Progenitor cell of endocrine pancreas (in vitro differentiated cells): ENCODE measurements around the gene ATG9B. TPM values are rescaled to one million over a fixed set of nuclear protein-coding genes. Genes with fewer than 3 reads are reported as not detected.

Experiments used
- DNase-seq: peaks from one replicate; pipeline ENCODE4 v3.0.0; 2021; ENCODE audit warnings: low spot score; ENCODE audit not compliant: unreplicated experiment
- H3K27ac Mint-ChIP-seq: 2 replicates; pipeline ENCODE4 v1.8.0; 2021; ENCODE audit warnings: mild to moderate bottlenecking, moderate library complexity, mixed read lengths
- H3K27me3 Mint-ChIP-seq: 2 replicates; pipeline ENCODE4 v1.8.0; 2021; ENCODE audit warnings: mixed read lengths
- H3K36me3 Mint-ChIP-seq: 2 replicates; pipeline ENCODE4 v1.8.0; 2022; ENCODE audit warnings: mixed read lengths; ENCODE audit not compliant: insufficient read depth
- H3K4me1 Mint-ChIP-seq: 2 replicates; pipeline ENCODE4 v1.8.0; 2021; ENCODE audit warnings: low read depth, mixed read lengths
- H3K4me3 Mint-ChIP-seq: 2 replicates; pipeline ENCODE4 v1.8.0; 2021; ENCODE audit warnings: low read depth, mild to moderate bottlenecking, moderate library complexity, mixed read lengths
- H3K9me3 Mint-ChIP-seq: 2 replicates; pipeline ENCODE4 v1.8.0; 2021; ENCODE audit warnings: low read depth, mixed read lengths
- total RNA-seq: library from RNA; stranded (reverse); gene quantifications from 2 replicates; pipeline ENCODE4 v1.2.1, GENCODE V29; 2021
- TF ChIP-seq, protein P1 (sequence below): fragments of 200-600 bp; sonication (generic); IDR thresholded peaks from one replicate; pipeline ENCODE4 v1.5.0; 2021; ENCODE audit warnings: antibody characterized with exemption, mild to moderate bottlenecking; ENCODE audit not compliant: unreplicated experiment

Gene ATG9B
- total RNA-seq, 1 donor from 2014 or later, result 0.79 TPM

GRCh38 chr7:150990416-150991186 is 33.7 kb downstream of the ATG9B start, which contains the start of gene NOS3:
Gene NOS3, plus strand, starts transcription at chr7:150991017. Its CDS starts 2,787 bp downstream, at chr7:150993804.
- TF ChIP-seq, protein P1, sequence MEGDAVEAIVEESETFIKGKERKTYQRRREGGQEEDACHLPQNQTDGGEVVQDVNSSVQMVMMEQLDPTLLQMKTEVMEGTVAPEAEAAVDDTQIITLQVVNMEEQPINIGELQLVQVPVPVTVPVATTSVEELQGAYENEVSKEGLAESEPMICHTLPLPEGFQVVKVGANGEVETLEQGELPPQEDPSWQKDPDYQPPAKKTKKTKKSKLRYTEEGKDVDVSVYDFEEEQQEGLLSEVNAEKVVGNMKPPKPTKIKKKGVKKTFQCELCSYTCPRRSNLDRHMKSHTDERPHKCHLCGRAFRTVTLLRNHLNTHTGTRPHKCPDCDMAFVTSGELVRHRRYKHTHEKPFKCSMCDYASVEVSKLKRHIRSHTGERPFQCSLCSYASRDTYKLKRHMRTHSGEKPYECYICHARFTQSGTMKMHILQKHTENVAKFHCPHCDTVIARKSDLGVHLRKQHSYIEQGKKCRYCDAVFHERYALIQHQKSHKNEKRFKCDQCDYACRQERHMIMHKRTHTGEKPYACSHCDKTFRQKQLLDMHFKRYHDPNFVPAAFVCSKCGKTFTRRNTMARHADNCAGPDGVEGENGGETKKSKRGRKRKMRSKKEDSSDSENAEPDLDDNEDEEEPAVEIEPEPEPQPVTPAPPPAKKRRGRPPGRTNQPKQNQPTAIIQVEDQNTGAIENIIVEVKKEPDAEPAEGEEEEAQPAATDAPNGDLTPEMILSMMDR, result no peak
- no peaks in the 10 kb centered on the region for H3K36me3 Mint-ChIP-seq
- H3K27ac Mint-ChIP-seq, result no peak within 1 kb of the TSS
- no peak for DNase-seq
- H3K27me3 Mint-ChIP-seq, result peaks cover 38% of the 10 kb centered on the region
- H3K9me3 Mint-ChIP-seq, result no peaks in the 10 kb centered on the region
- no peaks in the 10 kb centered on the region for H3K4me1 Mint-ChIP-seq
- no peak within 1 kb of the TSS for H3K4me3 Mint-ChIP-seq

DNA sequence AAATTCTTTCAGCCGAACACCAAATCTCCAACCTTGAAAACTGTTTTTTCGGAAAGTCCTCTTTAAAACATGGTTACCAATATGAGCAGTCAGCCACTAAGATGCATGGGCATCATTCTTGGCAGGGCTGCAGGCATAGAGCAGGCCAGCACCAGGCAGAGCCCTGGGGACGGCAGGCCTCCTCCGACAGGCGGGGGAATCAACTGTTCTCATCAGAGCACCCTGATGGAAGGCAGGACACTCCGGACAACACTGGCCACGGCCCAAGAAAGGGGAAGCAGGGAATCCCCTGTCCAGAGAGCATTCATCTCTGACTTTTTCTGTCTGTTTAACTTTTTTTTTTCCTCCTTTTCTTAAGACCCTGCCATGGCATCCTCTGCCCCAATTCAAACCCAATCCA is 34.8 kb downstream of the ATG9B start:
- no peak overlapping the region for H3K27ac Mint-ChIP-seq
- H3K36me3 Mint-ChIP-seq, result no peaks in the 10 kb centered on the region
- H3K4me3 Mint-ChIP-seq, result no peak overlapping the region
- TF ChIP-seq, protein P1, result no peak
- H3K27me3 Mint-ChIP-seq, result peaks cover 42% of the 10 kb centered on the region
- no peak for DNase-seq
- H3K4me1 Mint-ChIP-seq, result no peaks in the 10 kb centered on the region
- H3K9me3 Mint-ChIP-seq, result no peaks in the 10 kb centered on the region

- no peak overlapping the region for H3K27ac Mint-ChIP-seq
- H3K4me3 Mint-ChIP-seq, result no peak overlapping the region
- H3K27me3 Mint-ChIP-seq, result peaks cover 47% of the 10 kb centered on the region
- peak; percentile 73 for DNase-seq
- no peaks in the 10 kb centered on the region for H3K4me1 Mint-ChIP-seq
- no peaks in the 10 kb centered on the region for H3K36me3 Mint-ChIP-seq
- no peaks in the 10 kb centered on the region for H3K9me3 Mint-ChIP-seq
- TF ChIP-seq, protein P1, result peak; percentile 83
These were observed 35.8 kb downstream of the ATG9B start for GRCh38 chr7:150988230-150989226.

- no peak for DNase-seq
- peaks cover 66% of the 10 kb centered on the region for H3K27me3 Mint-ChIP-seq
- no peaks in the 10 kb centered on the region for H3K36me3 Mint-ChIP-seq
- H3K4me3 Mint-ChIP-seq, result no peak overlapping the region
- no peaks in the 10 kb centered on the region for H3K9me3 Mint-ChIP-seq
- H3K27ac Mint-ChIP-seq, result no peak overlapping the region
- TF ChIP-seq, protein P1, result no peak
- H3K4me1 Mint-ChIP-seq, result no peaks in the 10 kb centered on the region
These were observed 37.7 kb downstream of the ATG9B start for GRCh38 chr7:150986556-150986955.

DNA sequence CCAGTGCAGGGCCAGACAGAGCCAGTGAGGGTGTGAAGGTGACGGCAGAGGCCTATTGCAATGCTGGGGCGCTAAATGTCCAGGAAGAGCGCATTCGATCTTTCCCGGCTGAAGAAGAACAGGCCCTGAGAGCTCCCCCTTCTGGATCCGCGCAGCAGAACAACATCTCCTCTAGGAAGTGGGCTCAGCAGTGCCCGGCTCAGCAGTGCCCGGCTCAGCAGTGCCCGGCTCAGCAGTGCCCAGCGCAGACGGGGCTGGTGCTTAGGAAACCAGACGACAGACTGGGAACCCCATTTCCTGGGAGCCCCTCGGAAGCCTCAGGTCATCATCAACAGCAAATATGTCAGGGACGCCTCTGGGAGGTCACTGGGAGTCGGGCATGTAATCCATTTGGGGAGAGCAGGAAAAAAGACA is 38.2 kb downstream of the ATG9B start:
- Mint-ChIP-seq H3K27me3 (peaks cover 71% of the 10 kb centered on the region), H3K4me3 (no peak overlapping the region), H3K27ac (no peak overlapping the region), H3K4me1 (no peaks in the 10 kb centered on the region), H3K36me3 (no peaks in the 10 kb centered on the region), H3K9me3 (no peaks in the 10 kb centered on the region)
- TF ChIP-seq, protein P1, result peak; percentile 76
- DNase-seq, result peak; percentile 61
